CD4-positive, alpha-beta T cell treated with Interleukin-1 beta for 1 hour (primary cell): ENCODE measurements around the gene RAPGEF2.
A peak's percentile ranks its signal among the peaks of the same experiment; 100 is the strongest.
"Not testable (repeated sequence)": the region's sequence is repeated elsewhere in the genome, so short reads cannot be mapped to it uniquely, and the experiment has no call there.

Experiments used
- DNase-seq, 2 donors: peaks; one replicate each; pipeline ENCODE4 v3.0.0-alpha.2; 2020 to 2022

The RAPGEF2 gene

GRCh38 chr4:159101988-159102621, 774 bp upstream of the RAPGEF2 start:
- DNase-seq = no peak

DNA sequence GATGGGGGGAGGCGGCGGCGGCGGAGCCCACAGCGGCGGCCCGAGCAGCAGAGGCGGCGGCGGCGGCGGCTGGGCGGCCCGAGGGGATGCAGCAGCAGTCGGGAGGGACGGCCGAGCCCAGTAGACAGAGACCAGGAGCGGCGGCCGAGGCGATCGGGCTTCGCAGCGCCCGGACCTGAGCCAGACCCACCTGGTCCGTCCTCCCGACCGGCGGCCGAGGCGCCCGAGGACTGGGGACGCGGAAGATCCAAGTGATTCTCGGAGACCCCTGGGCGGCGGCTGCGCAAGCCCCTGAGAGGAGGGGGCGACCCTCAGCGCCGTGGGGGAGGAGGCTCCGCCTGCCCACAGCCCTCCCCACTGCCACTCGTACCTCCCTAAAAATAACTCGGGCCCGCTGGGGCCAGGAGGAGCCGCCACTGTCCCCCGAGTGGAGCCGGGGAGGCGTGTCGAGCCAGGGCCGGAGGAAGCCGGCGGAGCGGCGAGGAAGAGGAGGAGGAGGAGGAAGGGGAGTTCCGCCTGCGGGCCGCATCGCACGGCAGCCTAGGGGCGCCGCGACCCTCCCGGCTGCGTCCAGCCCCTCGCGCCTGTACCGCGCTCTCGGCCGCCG, 608 bp downstream of the RAPGEF2 start:
- peak; percentile 42 to 50 for DNase-seq

GRCh38 chr4:159104694-159105414, 2.0 kb downstream of the RAPGEF2 start:
- DNase-seq = no peak

DNA sequence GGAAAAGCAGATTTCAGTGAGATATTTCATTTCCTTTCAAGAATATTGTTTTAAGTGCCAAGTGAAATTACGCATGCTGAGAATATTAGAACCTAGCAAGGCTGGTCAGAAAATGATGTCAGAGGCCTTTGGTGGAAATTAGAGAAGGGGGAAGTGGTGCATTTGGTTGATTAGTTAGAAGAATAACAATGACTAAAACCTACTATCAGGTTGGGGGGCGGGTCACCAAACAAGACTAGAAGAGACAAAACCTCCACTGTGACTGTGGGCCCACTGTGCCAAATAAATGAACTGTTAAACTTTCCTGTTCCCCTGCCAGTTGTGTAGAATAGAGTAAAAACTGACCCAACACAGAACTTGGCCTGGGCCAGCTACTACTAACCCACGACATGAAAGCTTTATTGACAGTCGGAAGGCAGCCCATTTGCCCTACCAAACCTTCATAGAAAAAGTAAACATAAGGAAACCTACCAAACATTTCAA, 2.9 kb downstream of the RAPGEF2 start:
- DNase-seq = peak in 1 of 2 donors; percentile 24

DNA sequence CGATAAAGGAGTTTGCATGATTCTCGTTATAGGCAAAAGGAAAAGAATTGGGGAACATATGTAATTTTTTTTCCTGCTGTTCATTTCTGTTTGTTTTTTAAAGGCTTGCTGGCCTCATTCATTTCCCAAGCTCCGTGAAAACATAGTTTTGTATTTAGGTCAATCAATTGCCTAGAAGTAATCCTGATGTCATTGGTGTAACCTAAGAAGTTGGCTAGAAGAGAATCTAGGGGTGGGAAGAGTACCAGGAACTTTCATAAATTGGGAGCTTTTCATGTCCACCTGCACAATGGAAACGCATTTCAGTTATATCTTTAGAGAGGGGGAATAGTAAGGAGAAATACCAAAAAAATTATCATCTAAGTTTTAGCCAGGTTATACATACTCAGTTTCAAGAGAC, 3.8 kb downstream of the RAPGEF2 start:
- no peak for DNase-seq

DNA sequence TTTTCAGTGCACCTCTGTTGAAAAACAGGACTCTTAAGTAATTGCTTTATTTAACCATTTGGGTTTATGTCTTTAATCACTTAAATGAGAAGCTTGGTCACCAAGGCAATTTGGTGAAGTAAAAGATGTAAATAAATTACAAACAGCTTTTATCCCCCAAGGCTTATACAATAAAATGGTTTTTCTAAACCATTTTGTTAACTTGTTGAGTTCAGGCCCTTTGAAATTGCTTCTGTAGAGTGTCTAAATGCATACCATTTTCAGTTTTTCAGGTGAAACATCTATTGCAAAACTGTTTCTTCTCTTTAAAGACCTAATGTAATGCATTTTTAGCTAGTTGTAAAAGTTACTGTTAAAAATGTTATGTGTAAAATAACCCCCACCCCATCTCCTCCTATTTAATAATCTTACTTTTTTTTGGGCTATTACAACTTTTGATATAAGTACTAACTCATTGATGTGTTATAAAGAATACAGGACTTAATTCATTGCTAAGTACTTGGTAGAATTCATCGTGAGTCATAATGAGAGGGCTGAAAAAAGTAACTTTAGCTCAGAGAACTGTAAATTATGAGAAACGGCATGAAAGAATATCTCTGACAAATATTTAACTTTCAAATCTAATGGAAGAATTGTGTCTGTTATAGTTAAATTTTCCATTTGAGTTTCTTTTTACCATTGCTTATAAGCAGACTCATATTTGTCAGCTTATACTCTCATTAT, 4.5 kb downstream of the RAPGEF2 start:
- DNase-seq = no peak

GRCh38 chr4:159108124-159108523, 5.2 kb downstream of the RAPGEF2 start:
- DNase-seq = no peak

- DNase-seq = no peak
These were observed 8.1 kb downstream of the RAPGEF2 start for GRCh38 chr4:159110961-159111360.

DNA sequence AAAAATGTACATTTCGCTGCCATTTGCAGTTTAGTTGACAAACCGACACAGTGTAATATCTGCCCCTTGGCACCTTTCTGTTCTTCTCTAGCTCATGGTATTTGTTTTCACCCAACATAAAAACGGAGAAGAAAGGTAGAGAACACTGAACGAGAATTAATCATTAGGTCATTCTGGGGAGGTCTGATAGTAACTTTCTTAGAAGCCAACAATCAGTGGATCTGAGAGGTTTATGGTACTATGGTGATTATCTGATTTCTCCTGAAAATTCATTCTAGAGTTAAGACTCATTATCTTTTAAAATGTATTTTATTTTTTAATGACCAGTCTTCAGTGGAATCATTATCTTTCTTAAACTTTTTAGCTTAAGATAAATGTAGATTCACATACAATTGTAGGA, 8.5 kb downstream of the RAPGEF2 start:
- no peak for DNase-seq

DNA sequence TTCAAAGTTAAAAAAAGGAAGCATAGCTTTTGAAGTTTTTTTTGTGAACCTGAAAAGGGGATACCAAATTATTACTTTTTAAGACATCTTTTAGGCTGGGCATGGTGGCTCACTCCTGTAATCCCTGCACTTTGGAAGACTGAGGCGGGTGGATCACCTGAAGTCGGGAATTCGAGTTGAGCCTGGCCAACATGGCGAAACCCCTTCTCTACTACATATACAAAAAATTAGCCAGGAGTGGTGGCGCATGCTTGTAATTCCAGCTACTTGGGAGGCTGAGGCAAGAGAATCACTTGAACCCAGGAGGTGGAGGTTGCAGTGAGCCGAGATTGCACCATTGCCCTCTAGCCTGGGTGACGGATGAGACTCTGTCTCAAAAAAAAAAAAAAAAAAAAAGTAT, 10.5 kb downstream of the RAPGEF2 start:
- DNase-seq = not testable (repeated sequence)

DNA sequence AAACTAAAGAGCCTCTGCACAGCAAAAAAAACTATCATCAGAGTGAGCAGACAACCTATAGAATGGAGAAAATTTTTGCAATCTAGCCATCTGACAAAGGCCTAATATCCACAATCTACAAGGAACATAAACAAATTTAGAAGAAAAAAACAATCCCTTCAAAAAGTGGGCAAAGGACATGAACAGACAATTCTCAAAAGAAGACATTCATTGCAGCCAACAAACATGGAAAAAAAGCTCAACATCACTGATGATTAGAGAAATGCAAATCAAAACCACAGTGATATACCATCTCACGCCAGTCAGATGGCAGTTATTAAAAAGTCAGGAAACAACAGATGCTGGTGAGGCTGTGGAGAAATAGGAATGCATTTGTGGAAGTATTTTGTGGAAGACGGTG, 13.2 kb downstream of the RAPGEF2 start:
- DNase-seq = not testable (repeated sequence)

DNA sequence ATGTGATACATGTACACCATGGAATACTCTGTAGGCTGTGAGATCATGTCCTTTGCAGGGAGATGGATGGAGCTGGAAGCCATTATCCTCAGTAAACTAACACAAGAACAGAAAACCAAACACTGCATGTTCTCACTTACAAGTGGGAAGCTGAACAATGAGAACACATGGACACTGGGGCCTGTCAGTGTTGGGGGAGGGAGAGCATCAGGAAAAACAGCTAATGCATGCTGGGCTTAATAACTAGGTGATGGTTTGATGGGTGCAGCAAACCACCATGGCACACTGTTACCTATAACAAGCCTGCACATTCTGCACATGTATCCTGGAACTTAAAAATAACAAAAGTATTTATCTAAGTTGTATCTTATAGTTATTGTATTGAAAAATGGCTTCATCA, 13.8 kb downstream of the RAPGEF2 start:
- DNase-seq = not testable (repeated sequence)

DNA sequence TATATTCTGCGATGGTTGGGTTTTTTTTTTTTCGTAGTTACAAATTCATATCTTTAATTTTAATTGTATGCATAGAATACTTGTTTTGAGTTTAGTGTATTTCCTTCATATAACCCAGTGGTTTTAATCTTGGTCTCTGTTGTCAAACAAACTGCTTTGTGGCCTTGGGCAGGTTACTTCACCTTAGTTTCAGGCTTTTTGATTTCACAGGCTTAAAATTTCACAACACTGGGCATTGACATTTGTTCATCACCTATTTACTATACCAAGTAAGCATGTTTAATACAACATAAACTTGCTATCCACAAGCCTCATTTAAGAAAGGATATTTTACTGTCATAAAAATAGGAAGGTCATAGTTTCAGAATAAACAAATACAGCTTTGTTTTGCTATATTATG, 14.7 kb downstream of the RAPGEF2 start:
- no peak for DNase-seq

DNA sequence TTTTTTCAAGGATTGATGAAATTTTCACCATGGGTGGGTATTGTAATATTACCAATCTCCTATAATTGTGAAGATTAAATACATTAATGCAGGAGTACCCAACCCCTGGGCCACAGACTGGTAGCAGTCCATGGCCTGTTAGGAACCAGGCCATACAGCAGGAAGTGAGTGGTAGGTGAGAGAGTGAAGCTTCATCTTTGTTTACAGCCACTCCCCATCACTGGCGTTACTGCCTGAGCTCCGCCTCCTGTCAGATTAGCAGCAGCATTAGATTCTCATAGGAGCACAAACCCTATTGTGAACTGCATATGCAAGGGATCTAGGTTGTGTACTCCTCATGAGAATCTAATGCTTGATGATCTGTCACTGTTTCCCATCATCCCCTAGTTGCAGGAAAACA, 15.1 kb downstream of the RAPGEF2 start:
- peak; percentile 3 to 31 for DNase-seq

- DNase-seq = no peak
These were observed 18.5 kb downstream of the RAPGEF2 start for GRCh38 chr4:159121371-159121770.

DNA sequence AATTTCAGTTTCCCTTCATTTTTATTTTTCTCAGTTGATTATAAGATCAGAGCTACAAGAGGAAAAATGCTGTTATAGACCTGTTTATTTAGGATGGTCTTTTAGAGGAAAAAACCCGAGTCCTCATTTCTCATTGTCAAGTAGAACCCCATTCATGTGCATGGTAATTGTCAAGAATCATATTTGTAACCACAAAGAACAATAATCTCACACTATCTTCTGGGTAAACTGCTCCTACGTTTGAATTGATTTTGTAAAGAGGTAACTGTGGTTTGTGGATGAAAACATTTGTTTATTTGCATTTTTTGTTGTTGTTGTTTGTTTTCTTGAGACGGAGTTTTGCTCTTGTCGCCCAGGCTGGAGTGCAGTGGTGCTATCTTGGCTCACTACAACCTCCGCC, 23.8 kb downstream of the RAPGEF2 start:
- no peak for DNase-seq

- DNase-seq = no peak
These were observed 25.1 kb downstream of the RAPGEF2 start for GRCh38 chr4:159127745-159128518.

DNA sequence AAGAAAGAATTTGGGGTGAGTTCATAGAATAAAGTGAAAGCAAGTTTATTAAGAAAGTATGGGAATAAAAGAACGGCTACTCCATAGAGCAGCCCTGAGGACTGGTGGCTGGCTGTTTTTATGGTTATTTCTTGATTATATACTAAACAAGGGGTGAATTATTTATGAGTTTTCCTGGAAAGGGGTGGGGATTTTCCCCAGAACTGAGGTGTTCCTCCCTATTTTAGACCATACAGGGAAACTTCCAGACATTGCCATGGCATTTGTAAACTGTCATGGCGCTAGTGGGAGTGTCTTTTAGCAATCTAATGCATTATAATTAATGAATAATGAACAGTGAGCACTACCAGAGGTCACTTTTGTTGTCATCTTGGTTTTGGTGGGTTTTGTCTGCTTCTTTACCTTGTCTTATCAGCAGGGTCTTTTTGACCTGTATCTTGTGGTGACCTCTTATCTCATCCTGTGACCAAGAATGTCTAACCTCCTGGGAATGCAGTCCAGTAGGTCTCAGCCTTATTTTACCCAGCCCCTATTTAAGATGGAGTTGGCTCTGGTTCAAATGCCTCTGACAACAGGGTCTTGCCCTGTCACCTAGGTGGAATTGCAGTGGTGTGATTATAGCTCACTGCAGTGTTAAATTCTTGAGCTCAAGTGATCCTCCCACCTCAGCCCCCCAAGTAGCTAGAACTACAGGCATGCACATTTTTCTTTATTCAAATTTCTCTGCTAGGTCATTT, 27.1 kb downstream of the RAPGEF2 start:
- no peak for DNase-seq

- DNase-seq = no peak
These were observed 28.7 kb downstream of the RAPGEF2 start for GRCh38 chr4:159131564-159131963.

GRCh38 chr4:159134429-159134828, 31.6 kb downstream of the RAPGEF2 start:
- DNase-seq = no peak

DNA sequence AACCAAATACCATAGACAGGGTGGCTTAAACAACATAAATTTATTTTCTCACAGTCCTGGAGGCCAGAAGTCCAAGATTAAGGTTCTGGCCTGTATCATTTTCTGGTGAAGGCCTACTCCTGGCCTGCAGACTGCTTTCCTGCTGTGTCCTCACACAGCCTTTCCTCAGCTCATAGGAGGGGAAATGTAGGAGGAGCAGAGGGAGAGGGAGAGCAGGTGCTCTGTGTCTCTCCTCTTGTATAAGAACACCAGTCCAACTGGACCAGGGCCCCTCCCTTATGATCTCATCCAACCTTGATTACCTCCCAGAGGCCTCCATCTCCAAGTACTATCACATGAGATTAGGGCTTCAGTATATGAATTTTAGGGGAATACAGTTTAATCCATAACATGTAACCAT, 34.3 kb downstream of the RAPGEF2 start:
- DNase-seq = no peak

GRCh38 chr4:159138436-159138835, 35.6 kb downstream of the RAPGEF2 start:
- DNase-seq = no peak
